Type B pancreatic cell (in vitro differentiated cells): ENCODE results near the gene MTMR11. TPM values are rescaled to one million over a fixed set of nuclear protein-coding genes. Genes with fewer than 3 reads are reported as not detected.

ENCODE experiments used
- DNase-seq: peaks from one replicate; pipeline ENCODE4 v3.0.0; 2021; ENCODE audit warnings: mixed read lengths; ENCODE audit not compliant: unreplicated experiment; ENCODE audit errors: extremely low spot score
- H3K27ac Mint-ChIP-seq: 2 replicates; pipeline ENCODE4 v1.8.0; 2021; ENCODE audit warnings: mild to moderate bottlenecking, mixed read lengths
- H3K27me3 Mint-ChIP-seq: 2 replicates; pipeline ENCODE4 v1.8.0; 2021; ENCODE audit warnings: mixed read lengths
- H3K36me3 Mint-ChIP-seq: 2 replicates; pipeline ENCODE4 v1.8.0; 2021; ENCODE audit warnings: mixed read lengths
- H3K4me1 Mint-ChIP-seq: one replicate; pipeline ENCODE4 v1.8.0; 2021; ENCODE audit warnings: mixed read lengths; ENCODE audit not compliant: unreplicated experiment
- H3K4me3 Mint-ChIP-seq: 2 replicates; pipeline ENCODE4 v1.8.0; 2021; ENCODE audit warnings: mild to moderate bottlenecking, mixed read lengths
- H3K9me3 Mint-ChIP-seq: 2 replicates; pipeline ENCODE4 v1.8.0; 2021; ENCODE audit warnings: mixed read lengths
- long read RNA-seq: library from polyadenylated mRNA; unstranded; transcript quantifications from one replicate; pipeline ENCODE4 v2.0.0, GENCODE V29; 2020
- total RNA-seq: library from RNA; stranded (reverse); gene quantifications from 2 replicates; pipeline ENCODE4 v1.2.1, GENCODE V29; 2021; ENCODE audit warnings: low replicate concordance
- TF ChIP-seq, protein P1 (sequence below): fragments of 200-600 bp; sonication (generic); conservative IDR thresholded peaks from 2 replicates; pipeline ENCODE4 v1.5.0; 2021; ENCODE audit warnings: antibody characterized with exemption, mild to moderate bottlenecking

The MTMR11 gene, protein sequence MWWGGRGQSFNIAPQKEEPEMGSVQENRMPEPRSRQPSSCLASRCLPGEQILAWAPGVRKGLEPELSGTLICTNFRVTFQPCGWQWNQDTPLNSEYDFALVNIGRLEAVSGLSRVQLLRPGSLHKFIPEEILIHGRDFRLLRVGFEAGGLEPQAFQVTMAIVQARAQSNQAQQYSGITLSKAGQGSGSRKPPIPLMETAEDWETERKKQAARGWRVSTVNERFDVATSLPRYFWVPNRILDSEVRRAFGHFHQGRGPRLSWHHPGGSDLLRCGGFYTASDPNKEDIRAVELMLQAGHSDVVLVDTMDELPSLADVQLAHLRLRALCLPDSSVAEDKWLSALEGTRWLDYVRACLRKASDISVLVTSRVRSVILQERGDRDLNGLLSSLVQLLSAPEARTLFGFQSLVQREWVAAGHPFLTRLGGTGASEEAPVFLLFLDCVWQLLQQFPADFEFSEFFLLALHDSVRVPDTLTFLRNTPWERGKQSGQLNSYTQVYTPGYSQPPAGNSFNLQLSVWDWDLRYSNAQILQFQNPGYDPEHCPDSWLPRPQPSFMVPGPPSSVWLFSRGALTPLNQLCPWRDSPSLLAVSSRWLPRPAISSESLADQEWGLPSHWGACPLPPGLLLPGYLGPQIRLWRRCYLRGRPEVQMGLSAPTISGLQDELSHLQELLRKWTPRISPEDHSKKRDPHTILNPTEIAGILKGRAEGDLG
- 21.0 and 33.1 TPM in 2 replicates for total RNA-seq
- long read RNA-seq, transcript MTMR11-202 (17 exons, 2,827 nt), result major isoform, 9 of 38 reads
- long read RNA-seq, partial matches to known transcripts, result 8 of 38 reads
- long read RNA-seq, other reads (novel, unspliced or antisense), result 21 of 38 reads

DNA sequence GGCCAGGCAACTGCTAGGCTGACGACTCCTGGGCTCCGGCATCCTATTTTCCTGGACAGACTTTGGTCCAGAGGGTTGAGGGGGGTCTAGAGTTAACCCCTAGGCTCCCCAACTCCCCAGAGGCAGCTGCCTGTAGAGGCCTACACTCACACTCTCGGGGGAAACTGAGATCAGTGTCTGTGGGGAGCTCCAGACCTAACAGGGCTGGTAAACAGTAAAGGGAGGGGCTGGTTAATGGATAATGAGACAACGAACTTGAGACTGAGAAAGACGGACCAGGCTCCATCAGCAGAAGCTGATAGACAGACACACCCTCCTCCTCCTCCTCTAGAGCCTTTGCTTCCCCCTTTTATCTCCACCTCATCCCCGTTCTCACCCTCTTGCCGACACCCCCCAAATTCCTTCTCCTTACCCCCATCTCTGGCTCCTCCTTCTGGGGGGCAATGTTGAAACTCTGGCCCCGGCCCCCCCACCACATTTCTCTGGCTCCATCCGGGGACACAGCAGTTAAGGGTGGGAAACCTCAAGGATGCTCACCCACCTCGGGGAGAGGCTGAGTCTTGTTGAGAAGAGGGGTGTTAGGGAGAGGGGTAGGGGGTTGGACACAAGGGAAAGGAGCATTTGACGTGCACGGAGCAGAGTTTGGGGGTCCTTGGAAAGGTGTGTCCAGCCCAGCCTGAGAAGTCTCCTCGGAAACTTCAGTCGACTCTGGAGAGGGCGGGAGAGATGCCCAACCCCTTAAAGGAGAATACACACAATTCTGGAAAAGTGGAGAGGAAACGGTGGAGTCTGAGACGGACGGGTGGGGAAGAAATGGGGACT, at the start of gene MTMR11:
MTMR11 (minus strand) TSS at position 710 of the 822 bp plus-strand sequence; CDS start at position 478, 232 bp downstream.
- H3K4me3 Mint-ChIP-seq, result peak within 1 kb of the TSS; percentile 93
- DNase-seq, result no peak
- H3K36me3 Mint-ChIP-seq, result peaks cover 14% of the 10 kb centered on the region
- TF ChIP-seq, protein P1, sequence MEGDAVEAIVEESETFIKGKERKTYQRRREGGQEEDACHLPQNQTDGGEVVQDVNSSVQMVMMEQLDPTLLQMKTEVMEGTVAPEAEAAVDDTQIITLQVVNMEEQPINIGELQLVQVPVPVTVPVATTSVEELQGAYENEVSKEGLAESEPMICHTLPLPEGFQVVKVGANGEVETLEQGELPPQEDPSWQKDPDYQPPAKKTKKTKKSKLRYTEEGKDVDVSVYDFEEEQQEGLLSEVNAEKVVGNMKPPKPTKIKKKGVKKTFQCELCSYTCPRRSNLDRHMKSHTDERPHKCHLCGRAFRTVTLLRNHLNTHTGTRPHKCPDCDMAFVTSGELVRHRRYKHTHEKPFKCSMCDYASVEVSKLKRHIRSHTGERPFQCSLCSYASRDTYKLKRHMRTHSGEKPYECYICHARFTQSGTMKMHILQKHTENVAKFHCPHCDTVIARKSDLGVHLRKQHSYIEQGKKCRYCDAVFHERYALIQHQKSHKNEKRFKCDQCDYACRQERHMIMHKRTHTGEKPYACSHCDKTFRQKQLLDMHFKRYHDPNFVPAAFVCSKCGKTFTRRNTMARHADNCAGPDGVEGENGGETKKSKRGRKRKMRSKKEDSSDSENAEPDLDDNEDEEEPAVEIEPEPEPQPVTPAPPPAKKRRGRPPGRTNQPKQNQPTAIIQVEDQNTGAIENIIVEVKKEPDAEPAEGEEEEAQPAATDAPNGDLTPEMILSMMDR, result no peak
- H3K9me3 Mint-ChIP-seq, result no peaks in the 10 kb centered on the region
- peaks cover 42% of the 10 kb centered on the region for H3K4me1 Mint-ChIP-seq
- peak within 1 kb of the TSS; percentile 97 for H3K27ac Mint-ChIP-seq
- no peaks in the 10 kb centered on the region for H3K27me3 Mint-ChIP-seq

DNA sequence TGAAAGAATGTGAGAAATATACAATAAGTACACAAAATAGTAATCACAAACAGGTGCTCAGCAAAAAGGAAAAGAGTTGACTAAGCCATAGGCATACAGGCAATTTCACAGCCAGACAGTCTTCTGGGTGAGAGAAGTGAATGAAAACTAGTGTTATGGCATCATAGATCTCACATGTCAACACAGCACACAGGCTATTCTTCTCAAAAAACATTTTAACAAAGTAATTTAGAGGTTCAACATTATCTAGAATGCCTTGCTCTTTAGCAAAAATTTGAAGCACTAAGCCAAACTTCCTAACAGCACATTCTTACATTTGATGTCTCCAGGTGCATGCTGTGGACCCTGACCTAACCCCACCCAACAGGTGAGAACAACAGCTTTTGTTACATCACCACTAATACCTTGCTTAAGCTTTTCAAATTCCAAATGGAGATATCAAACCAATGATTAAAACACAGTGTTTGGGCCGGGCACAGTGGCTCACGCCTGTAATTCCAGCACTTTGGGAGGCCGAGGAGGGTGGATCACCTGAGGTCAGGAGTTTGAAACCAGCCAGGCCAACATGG, 43.4 kb upstream of the MTMR11 start:
- peaks cover 36% of the 10 kb centered on the region for H3K4me1 Mint-ChIP-seq
- TF ChIP-seq, protein P1, result no peak

DNA sequence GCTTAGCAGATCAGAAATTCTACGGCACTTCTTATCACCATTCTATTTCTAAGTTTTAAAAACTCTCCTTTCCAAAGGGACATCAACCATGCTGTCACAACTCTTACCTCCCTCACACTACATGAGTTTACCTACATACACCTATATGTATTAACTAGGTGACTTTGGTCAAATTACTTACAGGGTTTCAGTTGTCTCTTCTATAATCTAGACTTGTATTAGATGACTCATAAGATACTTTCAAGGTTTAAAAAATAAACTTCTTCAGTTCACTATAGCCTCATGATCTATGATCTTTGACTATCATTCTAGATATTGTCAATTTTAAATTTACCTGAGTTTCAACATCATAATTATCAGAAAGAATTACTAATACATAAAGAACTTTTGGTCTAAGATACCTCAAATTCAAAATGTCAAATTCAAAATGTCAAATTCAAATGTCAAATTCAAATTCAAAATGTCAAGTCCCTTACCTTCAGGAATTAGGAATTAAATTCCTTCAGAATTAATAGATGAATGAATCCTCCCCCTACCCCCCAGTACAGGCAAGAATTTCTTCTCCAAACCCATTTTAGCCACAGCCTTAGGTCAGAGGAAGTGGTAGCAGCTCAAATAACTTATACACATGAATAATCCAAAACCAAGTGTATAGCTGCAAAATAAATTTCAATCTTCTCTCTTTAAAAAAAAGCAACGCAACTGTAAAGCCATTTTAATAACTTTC, 42.7 kb upstream of the MTMR11 start:
- H3K4me1 Mint-ChIP-seq, result peaks cover 31% of the 10 kb centered on the region
- TF ChIP-seq, protein P1, result no peak
- no peak for DNase-seq
- no peaks in the 10 kb centered on the region for H3K9me3 Mint-ChIP-seq
- no peaks in the 10 kb centered on the region for H3K27me3 Mint-ChIP-seq
- H3K36me3 Mint-ChIP-seq, result peaks cover 29% of the 10 kb centered on the region
- peak overlapping the region; percentile 33 for H3K27ac Mint-ChIP-seq
- H3K4me3 Mint-ChIP-seq, result no peak overlapping the region

More for the DNA sequence above, 43.4 kb upstream of the MTMR11 start:
- DNase-seq, result no peak
- Mint-ChIP-seq H3K9me3 (no peaks in the 10 kb centered on the region), H3K27me3 (no peaks in the 10 kb centered on the region), H3K27ac (peak overlapping the region; percentile 33), H3K36me3 (peaks cover 25% of the 10 kb centered on the region), H3K4me3 (no peak overlapping the region)

DNA sequence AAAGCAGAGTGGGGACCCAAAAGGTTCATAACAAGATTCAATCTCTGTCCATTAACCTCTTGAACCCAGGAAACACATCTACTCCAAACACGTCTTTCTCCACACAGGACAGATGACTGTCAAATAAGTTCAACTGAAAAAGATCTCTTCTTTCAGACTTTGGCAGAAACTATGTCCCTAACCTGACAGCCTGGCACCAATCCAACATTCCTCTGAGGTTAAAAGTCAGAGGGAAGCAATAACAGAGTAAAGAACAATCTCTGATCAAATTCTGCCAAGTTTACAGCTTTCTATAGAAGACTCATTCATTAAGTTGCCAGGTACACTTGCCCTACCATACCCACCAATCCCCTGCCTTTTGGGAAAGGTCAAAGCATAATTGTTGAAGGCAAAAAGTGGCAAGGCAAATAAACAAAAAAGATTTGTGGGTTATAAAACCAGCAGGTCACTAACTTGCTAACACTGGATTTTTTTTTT, 41.9 kb upstream of the MTMR11 start:
- Mint-ChIP-seq H3K27me3 (no peaks in the 10 kb centered on the region), H3K9me3 (no peaks in the 10 kb centered on the region), H3K36me3 (peaks cover 34% of the 10 kb centered on the region), H3K4me1 (peaks cover 25% of the 10 kb centered on the region), H3K4me3 (peak overlapping the region; percentile 13), H3K27ac (peak overlapping the region; percentile 74)
- TF ChIP-seq, protein P1, result no peak
- DNase-seq, result no peak
